Endothelial cell of umbilical vein (primary cell): ENCODE results near the gene LRP5.

Source experiments
- GATA2 ChIP-seq: IDR thresholded peaks from 2 replicates; pipeline ENCODE4 v1.7.0; 2011; ENCODE audit warnings: low read depth, mild to moderate bottlenecking, moderate library complexity, mixed read lengths, low read length; ENCODE audit not compliant: insufficient read length, insufficient read depth
- TF ChIP-seq, protein P1 (sequence below), 2 donors: IDR thresholded peaks; 1 replicate in 1 of 2; 2 replicates in 1 of 2; pipeline ENCODE4 v1.5.1; 2011; ENCODE audit warnings: low read length in 2 of 2, mild to moderate bottlenecking in 2 of 2, moderate library complexity in 2 of 2, control low read depth in 1 of 2, inconsistent platforms in 1 of 2, low read depth in 1 of 2; ENCODE audit not compliant: insufficient read depth in 1 of 2; ENCODE audit errors: extremely low read depth in 1 of 2

- TF ChIP-seq, protein P1, sequence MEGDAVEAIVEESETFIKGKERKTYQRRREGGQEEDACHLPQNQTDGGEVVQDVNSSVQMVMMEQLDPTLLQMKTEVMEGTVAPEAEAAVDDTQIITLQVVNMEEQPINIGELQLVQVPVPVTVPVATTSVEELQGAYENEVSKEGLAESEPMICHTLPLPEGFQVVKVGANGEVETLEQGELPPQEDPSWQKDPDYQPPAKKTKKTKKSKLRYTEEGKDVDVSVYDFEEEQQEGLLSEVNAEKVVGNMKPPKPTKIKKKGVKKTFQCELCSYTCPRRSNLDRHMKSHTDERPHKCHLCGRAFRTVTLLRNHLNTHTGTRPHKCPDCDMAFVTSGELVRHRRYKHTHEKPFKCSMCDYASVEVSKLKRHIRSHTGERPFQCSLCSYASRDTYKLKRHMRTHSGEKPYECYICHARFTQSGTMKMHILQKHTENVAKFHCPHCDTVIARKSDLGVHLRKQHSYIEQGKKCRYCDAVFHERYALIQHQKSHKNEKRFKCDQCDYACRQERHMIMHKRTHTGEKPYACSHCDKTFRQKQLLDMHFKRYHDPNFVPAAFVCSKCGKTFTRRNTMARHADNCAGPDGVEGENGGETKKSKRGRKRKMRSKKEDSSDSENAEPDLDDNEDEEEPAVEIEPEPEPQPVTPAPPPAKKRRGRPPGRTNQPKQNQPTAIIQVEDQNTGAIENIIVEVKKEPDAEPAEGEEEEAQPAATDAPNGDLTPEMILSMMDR (IDR thresholded peaks at IDR 0.05; ENCODE audit: extremely low read depth in 1 of 2, insufficient read depth in 1 of 2, low read depth in 1 of 2, low read length in 2 of 2) = no peak
- no peak for TF ChIP-seq GATA2
Observed at GRCh38 chr11:68375766-68376165, 63.4 kb downstream of the LRP5 start.
